WTC11 (cell line): ENCODE data around the gene ZSCAN9. TPM values are rescaled to one million over a fixed set of nuclear protein-coding genes. Genes with fewer than 3 reads are reported as not detected.

Source experiments
- ATAC-seq: fragments of 200-7000 bp; cut with Tn5 transposase; 2 replicates; pipeline ENCODE4 v1.10.0; 2021; ENCODE audit warnings: mild to moderate bottlenecking, moderate library complexity
- CTCF ChIA-PET: fragments of 300-600 bp; sonication (Branson Sonifier 250); formaldehyde crosslinking; loops from one replicate; lab custom pipeline; 2021; ENCODE audit warnings: antibody characterized with exemption; lab: Charles Lee
- POLR2A ChIA-PET: fragments of 350-600 bp; sonication (Branson Sonifier 250); formaldehyde crosslinking; loops from one replicate; lab custom pipeline; 2021; ENCODE audit warnings: antibody characterized with exemption; lab: Charles Lee
- DNase-seq: peaks from one replicate; pipeline ENCODE4 v3.0.0; 2021; ENCODE audit warnings: low spot score
- H3K27ac Mint-ChIP-seq: 2 replicates; pipeline ENCODE4 v1.8.0; 2021; ENCODE audit warnings: mixed read lengths
- H3K27me3 Mint-ChIP-seq: 2 replicates; pipeline ENCODE4 v1.8.0; 2021; ENCODE audit warnings: low read depth, mild to moderate bottlenecking, moderate library complexity, mixed read lengths
- H3K36me3 Mint-ChIP-seq: 2 replicates; pipeline ENCODE4 v1.8.0; 2021; ENCODE audit warnings: mixed read lengths
- H3K4me1 Mint-ChIP-seq: 2 replicates; pipeline ENCODE4 v1.8.0; 2022; ENCODE audit warnings: mixed read lengths
- H3K4me3 Mint-ChIP-seq: 2 replicates; pipeline ENCODE4 v1.8.0; 2021; ENCODE audit warnings: mild to moderate bottlenecking, moderate library complexity, mixed read lengths
- H3K9me3 Mint-ChIP-seq: 2 replicates; pipeline ENCODE4 v1.8.0; 2021; ENCODE audit warnings: mixed read lengths
- CREB1 ChIP-seq: sonication (generic); formaldehyde crosslinking; IDR thresholded peaks from 2 replicates; pipeline ENCODE4 v1.8.0; 2023; ENCODE audit warnings: mild to moderate bottlenecking, missing genetic modification reagents
- FOXK1 ChIP-seq: sonication (generic); formaldehyde crosslinking; IDR thresholded peaks from 2 replicates; pipeline ENCODE4 v1.8.0; 2022; ENCODE audit warnings: mild to moderate bottlenecking, moderate library complexity, missing genetic modification reagents
- GABPB1 ChIP-seq: sonication (generic); formaldehyde crosslinking; IDR thresholded peaks from 2 replicates; pipeline ENCODE4 v1.8.1; 2023; ENCODE audit warnings: mild to moderate bottlenecking, missing genetic modification reagents
- KAT7 ChIP-seq: sonication (generic); formaldehyde crosslinking; IDR thresholded peaks from 2 replicates; pipeline ENCODE4 v1.8.1; 2023; ENCODE audit warnings: missing genetic modification reagents, mild to moderate bottlenecking, borderline replicate concordance
- MXD4 ChIP-seq: fragments of 250-450 bp; sonication (Bioruptor Pico); IDR thresholded peaks from 2 replicates; pipeline ENCODE4 v1.8.0; 2021; ENCODE audit warnings: mild to moderate bottlenecking, moderate library complexity, borderline replicate concordance
- MYBL2 ChIP-seq: sonication (generic); formaldehyde crosslinking; IDR thresholded peaks from 2 replicates; pipeline ENCODE4 v1.8.1; 2023; ENCODE audit warnings: mild to moderate bottlenecking, moderate library complexity, missing genetic modification reagents
- SMAD4 ChIP-seq: sonication (generic); formaldehyde crosslinking; IDR thresholded peaks from 2 replicates; pipeline ENCODE4 v1.8.0; 2022; ENCODE audit warnings: mild to moderate bottlenecking, missing genetic modification reagents
- TP53 ChIP-seq: sonication (generic); formaldehyde crosslinking; IDR thresholded peaks from 2 replicates; pipeline ENCODE4 v1.8.1; 2023; ENCODE audit warnings: mild to moderate bottlenecking, missing genetic modification reagents
- total RNA-seq: library from RNA; stranded (reverse); gene quantifications from 3 replicates; pipeline ENCODE4 v1.2.3, GENCODE V29; 2021
- TF ChIP-seq, protein P1 (sequence below): sonication (generic); formaldehyde crosslinking; IDR thresholded peaks from 2 replicates; pipeline ENCODE4 v1.8.0; 2022; ENCODE audit warnings: mild to moderate bottlenecking, missing genetic modification reagents
- TF ChIP-seq, protein P2 (sequence below): sonication (generic); formaldehyde crosslinking; IDR thresholded peaks from 2 replicates; pipeline ENCODE4 v1.8.0; 2022; ENCODE audit warnings: mild to moderate bottlenecking, missing genetic modification reagents
- TF ChIP-seq, protein P3 (sequence below): fragments of 250-450 bp; sonication (Bioruptor Pico); IDR thresholded peaks from 2 replicates; pipeline ENCODE4 v1.9.0; 2021; ENCODE audit warnings: moderate library complexity, mild to moderate bottlenecking, inconsistent platforms, borderline replicate concordance
- TF ChIP-seq, protein P4 (sequence below): sonication (generic); formaldehyde crosslinking; IDR thresholded peaks from 2 replicates; pipeline ENCODE4 v1.8.0; 2023; ENCODE audit warnings: missing genetic modification reagents, mild to moderate bottlenecking, borderline replicate concordance
- TF ChIP-seq, protein P5 (sequence below): fragments of 250-450 bp; sonication (Bioruptor Pico); conservative IDR thresholded peaks from 2 replicates; pipeline ENCODE4 v1.9.0; 2021; ENCODE audit warnings: mild to moderate bottlenecking
- TF ChIP-seq, protein P6 (sequence below): sonication (generic); formaldehyde crosslinking; IDR thresholded peaks from 2 replicates; pipeline ENCODE4 v1.8.1; 2023; ENCODE audit warnings: mild to moderate bottlenecking, missing genetic modification reagents
- TF ChIP-seq, protein P7 (sequence below): sonication (generic); formaldehyde crosslinking; IDR thresholded peaks from 2 replicates; pipeline ENCODE4 v1.8.0; 2022; ENCODE audit warnings: missing genetic modification reagents
- TF ChIP-seq, protein P8 (sequence below): sonication (generic); formaldehyde crosslinking; IDR thresholded peaks from 2 replicates; pipeline ENCODE4 v1.8.1; 2022; ENCODE audit warnings: low read depth, mild to moderate bottlenecking, moderate library complexity, missing genetic modification reagents, borderline replicate concordance

The ZSCAN9 gene
- total RNA-seq, 1 experiment from 2014 or later: 15.1 TPM

DNA sequence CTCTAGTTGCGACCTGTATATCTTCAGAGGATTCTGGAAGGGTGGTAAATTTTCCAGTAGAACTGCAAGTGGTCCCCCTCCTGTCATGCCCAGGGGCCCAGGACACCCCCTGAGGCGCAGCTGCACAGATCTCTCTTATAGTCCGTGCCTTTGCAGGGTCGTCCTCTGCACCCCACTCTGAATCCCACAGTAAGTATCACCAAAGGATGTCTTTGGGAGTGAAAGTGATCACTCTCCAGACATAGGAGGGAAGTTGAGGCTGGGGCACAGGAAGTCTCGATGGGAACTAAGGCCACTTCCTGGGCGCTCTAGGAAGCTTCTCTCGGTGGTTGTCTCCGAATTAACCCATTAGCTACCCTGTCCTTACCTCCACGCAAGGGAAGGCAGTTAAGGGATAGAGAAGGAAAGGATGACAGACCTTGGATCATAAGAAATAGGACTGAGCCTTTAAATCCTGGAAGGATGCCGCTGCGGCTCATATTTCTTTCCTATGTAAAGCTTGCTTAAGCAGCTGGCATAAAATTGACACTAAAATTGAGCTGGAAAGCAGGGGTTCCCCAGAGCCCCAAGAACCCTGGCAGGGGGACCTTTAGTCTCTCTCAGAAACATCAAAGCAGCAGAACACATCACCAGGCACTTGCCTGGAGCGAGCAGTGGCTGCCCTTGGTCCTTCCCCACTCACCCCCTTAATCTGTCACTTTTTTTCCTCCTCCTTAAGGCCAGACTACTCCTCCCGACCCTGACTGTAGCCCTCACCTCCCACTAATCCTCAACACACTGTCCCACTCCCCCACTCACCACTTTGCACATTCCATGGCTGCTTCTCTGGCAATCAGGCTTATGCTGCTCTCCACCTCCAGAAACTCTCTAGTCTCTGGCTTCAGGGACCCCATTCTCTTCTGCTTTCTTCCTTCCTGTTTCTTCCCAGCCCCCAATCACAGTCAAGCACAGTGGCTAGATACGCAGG is 27.2 kb downstream of the ZSCAN9 start, which contains the start of gene ZKSCAN4:
Gene ZKSCAN4 (minus strand): TSS at position 261 of the 967 bp plus-strand sequence. CDS start 289 bp downstream, outside the sequence.
- peak; percentile 92 for ATAC-seq
- peak within 1 kb of the TSS; percentile 80 for H3K27ac Mint-ChIP-seq
- peaks cover 12% of the 10 kb centered on the region for H3K4me1 Mint-ChIP-seq
- no peaks in the 10 kb centered on the region for H3K9me3 Mint-ChIP-seq
- CTCF ChIA-PET: interaction anchor here (1.0 to 2.3 kb wide), 4 partner anchors 15 to 131 kb away, joined by 3 to 19 read pairs (median 8); partner anchors contain the start of gene ZSCAN26
- peaks cover 13% of the 10 kb centered on the region for H3K36me3 Mint-ChIP-seq
- TF ChIP-seq, protein P1, sequence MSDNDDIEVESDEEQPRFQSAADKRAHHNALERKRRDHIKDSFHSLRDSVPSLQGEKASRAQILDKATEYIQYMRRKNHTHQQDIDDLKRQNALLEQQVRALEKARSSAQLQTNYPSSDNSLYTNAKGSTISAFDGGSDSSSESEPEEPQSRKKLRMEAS (CRISPR knock-in tag): 0 out of 2 replicates have a peak, but pooled peaks have one; percentile 30
- TF ChIP-seq, protein P2, sequence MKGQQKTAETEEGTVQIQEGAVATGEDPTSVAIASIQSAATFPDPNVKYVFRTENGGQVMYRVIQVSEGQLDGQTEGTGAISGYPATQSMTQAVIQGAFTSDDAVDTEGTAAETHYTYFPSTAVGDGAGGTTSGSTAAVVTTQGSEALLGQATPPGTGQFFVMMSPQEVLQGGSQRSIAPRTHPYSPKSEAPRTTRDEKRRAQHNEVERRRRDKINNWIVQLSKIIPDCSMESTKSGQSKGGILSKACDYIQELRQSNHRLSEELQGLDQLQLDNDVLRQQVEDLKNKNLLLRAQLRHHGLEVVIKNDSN (CRISPR knock-in tag): no peak
- TF ChIP-seq GABPB1 (CRISPR knock-in tag) (peak; percentile 67), MYBL2 (CRISPR knock-in tag) (no peak), FOXK1 (CRISPR knock-in tag) (0 out of 2 replicates have a peak, but pooled peaks have one; percentile 40)
- TF ChIP-seq, protein P3, sequence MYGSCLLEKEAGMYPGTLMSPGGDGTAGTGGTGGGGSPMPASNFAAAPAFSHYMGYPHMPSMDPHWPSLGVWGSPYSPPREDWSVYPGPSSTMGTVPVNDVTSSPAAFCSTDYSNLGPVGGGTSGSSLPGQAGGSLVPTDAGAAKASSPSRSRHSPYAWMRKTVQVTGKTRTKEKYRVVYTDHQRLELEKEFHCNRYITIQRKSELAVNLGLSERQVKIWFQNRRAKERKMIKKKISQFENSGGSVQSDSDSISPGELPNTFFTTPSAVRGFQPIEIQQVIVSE (CRISPR knock-in tag): no peak
- TF ChIP-seq, all 79 proteins: peak for 3
- peak; percentile 79 for DNase-seq
- peak within 1 kb of the TSS; percentile 99 for H3K4me3 Mint-ChIP-seq
- H3K27me3 Mint-ChIP-seq: peaks cover 18% of the 10 kb centered on the region
- POLR2A ChIA-PET: interaction anchor here (0.7 to 1.7 kb wide), 6 partner anchors 9 to 132 kb away, joined by 3 to 13 read pairs (median 4); partner anchors contain the start of genes ZKSCAN8 and ZSCAN26

DNA sequence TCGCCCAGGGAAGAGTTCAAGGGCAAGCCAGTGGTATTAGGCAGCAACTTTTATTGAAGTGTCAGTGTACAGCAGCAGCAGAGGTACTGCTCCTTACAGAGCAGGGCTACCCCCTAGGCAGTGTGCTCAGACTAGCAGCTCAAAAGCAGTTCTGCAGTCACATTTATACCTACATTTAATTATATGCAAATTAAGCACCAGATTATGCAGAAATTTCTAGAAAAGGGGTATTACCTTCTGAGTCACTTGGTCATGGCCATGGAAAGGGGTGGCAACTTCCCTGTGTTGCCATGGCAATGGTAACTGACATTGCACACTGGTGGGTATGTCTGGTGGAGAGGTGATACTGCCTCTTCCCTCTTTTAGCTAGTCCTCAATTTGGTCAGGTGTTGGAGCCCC is 29.0 kb downstream of the ZSCAN9 start:
- POLR2A ChIA-PET: no interaction called here
- Mint-ChIP-seq H3K9me3 (no peaks in the 10 kb centered on the region), H3K27me3 (peaks cover 33% of the 10 kb centered on the region), H3K4me3 (no peak overlapping the region), H3K27ac (no peak overlapping the region), H3K36me3 (0 out of 2 replicates have a peak, but pooled peaks cover 4% of the 10 kb centered on the region), H3K4me1 (peaks cover 12% of the 10 kb centered on the region)
- CTCF ChIA-PET: interaction anchor here (1.5 kb wide), 1 partner anchor 102 kb away, joined by 4 read pairs; no protein-coding TSS in a partner anchor
- ATAC-seq: no peak
- no peak for DNase-seq
- TF ChIP-seq TP53 (CRISPR knock-in tag) (no peak), MXD4 (CRISPR knock-in tag) (no peak), KAT7 (CRISPR knock-in tag) (no peak), SMAD4 (CRISPR knock-in tag) (no peak), CREB1 (CRISPR knock-in tag) (no peak)
- TF ChIP-seq, protein P4, sequence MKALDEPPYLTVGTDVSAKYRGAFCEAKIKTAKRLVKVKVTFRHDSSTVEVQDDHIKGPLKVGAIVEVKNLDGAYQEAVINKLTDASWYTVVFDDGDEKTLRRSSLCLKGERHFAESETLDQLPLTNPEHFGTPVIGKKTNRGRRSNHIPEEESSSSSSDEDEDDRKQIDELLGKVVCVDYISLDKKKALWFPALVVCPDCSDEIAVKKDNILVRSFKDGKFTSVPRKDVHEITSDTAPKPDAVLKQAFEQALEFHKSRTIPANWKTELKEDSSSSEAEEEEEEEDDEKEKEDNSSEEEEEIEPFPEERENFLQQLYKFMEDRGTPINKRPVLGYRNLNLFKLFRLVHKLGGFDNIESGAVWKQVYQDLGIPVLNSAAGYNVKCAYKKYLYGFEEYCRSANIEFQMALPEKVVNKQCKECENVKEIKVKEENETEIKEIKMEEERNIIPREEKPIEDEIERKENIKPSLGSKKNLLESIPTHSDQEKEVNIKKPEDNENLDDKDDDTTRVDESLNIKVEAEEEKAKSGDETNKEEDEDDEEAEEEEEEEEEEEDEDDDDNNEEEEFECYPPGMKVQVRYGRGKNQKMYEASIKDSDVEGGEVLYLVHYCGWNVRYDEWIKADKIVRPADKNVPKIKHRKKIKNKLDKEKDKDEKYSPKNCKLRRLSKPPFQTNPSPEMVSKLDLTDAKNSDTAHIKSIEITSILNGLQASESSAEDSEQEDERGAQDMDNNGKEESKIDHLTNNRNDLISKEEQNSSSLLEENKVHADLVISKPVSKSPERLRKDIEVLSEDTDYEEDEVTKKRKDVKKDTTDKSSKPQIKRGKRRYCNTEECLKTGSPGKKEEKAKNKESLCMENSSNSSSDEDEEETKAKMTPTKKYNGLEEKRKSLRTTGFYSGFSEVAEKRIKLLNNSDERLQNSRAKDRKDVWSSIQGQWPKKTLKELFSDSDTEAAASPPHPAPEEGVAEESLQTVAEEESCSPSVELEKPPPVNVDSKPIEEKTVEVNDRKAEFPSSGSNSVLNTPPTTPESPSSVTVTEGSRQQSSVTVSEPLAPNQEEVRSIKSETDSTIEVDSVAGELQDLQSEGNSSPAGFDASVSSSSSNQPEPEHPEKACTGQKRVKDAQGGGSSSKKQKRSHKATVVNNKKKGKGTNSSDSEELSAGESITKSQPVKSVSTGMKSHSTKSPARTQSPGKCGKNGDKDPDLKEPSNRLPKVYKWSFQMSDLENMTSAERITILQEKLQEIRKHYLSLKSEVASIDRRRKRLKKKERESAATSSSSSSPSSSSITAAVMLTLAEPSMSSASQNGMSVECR (CRISPR knock-in tag): no peak
- TF ChIP-seq, protein P5, sequence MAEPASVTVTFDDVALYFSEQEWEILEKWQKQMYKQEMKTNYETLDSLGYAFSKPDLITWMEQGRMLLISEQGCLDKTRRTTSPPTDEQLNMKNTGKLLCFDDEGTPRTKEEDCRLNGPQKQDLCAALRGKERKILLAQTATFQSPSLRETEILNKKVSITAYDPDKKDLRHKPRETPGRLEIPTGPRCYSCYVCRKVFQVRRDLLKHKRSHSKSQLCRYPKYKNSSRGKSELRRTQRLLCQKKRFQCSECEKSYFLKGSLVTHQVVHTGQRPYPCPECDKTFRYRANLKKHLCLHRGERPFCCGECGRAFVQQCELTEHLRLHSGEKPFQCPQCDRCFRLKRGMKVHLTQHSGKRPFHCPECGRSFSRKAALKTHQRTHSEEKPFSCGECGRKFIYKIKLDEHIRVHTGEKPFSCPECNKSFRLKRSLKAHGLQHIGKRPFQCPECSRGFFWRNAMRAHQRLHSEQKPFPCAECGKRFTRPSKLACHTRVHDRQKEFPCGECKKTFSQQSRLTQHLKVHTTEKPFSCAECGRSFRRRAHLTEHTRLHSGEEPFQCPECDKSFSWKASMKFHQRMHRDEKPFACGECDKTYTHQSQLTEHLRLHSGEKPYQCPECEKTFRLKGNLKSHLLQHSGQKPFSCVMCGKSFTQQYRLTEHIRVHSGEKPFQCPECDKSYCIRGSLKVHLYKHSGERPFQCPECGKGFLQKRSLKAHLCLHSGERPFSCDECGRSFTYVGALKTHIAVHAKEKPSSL (CRISPR knock-in tag): no peak
- TF ChIP-seq, protein P6, sequence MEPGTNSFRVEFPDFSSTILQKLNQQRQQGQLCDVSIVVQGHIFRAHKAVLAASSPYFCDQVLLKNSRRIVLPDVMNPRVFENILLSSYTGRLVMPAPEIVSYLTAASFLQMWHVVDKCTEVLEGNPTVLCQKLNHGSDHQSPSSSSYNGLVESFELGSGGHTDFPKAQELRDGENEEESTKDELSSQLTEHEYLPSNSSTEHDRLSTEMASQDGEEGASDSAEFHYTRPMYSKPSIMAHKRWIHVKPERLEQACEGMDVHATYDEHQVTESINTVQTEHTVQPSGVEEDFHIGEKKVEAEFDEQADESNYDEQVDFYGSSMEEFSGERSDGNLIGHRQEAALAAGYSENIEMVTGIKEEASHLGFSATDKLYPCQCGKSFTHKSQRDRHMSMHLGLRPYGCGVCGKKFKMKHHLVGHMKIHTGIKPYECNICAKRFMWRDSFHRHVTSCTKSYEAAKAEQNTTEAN (CRISPR knock-in tag): no peak
- TF ChIP-seq, protein P7, sequence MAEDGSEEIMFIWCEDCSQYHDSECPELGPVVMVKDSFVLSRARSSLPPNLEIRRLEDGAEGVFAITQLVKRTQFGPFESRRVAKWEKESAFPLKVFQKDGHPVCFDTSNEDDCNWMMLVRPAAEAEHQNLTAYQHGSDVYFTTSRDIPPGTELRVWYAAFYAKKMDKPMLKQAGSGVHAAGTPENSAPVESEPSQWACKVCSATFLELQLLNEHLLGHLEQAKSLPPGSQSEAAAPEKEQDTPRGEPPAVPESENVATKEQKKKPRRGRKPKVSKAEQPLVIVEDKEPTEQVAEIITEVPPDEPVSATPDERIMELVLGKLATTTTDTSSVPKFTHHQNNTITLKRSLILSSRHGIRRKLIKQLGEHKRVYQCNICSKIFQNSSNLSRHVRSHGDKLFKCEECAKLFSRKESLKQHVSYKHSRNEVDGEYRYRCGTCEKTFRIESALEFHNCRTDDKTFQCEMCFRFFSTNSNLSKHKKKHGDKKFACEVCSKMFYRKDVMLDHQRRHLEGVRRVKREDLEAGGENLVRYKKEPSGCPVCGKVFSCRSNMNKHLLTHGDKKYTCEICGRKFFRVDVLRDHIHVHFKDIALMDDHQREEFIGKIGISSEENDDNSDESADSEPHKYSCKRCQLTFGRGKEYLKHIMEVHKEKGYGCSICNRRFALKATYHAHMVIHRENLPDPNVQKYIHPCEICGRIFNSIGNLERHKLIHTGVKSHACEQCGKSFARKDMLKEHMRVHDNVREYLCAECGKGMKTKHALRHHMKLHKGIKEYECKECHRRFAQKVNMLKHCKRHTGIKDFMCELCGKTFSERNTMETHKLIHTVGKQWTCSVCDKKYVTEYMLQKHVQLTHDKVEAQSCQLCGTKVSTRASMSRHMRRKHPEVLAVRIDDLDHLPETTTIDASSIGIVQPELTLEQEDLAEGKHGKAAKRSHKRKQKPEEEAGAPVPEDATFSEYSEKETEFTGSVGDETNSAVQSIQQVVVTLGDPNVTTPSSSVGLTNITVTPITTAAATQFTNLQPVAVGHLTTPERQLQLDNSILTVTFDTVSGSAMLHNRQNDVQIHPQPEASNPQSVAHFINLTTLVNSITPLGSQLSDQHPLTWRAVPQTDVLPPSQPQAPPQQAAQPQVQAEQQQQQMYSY (CRISPR knock-in tag): no peak
- TF ChIP-seq, protein P8, sequence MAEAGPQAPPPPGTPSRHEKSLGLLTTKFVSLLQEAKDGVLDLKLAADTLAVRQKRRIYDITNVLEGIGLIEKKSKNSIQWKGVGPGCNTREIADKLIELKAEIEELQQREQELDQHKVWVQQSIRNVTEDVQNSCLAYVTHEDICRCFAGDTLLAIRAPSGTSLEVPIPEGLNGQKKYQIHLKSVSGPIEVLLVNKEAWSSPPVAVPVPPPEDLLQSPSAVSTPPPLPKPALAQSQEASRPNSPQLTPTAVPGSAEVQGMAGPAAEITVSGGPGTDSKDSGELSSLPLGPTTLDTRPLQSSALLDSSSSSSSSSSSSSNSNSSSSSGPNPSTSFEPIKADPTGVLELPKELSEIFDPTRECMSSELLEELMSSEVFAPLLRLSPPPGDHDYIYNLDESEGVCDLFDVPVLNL (CRISPR knock-in tag): no peak
